HG03520 (cell line): ENCODE measurements around the gene WNT8B.

ENCODE experiments used
- ATAC-seq: cut with Tn5 transposase; IDR thresholded peaks from one replicate; pipeline ENCODE4 v1.9.1; 2021; ENCODE audit warnings: mild to moderate bottlenecking, moderate library complexity; ENCODE audit not compliant: unreplicated experiment

WNT8B gene

DNA sequence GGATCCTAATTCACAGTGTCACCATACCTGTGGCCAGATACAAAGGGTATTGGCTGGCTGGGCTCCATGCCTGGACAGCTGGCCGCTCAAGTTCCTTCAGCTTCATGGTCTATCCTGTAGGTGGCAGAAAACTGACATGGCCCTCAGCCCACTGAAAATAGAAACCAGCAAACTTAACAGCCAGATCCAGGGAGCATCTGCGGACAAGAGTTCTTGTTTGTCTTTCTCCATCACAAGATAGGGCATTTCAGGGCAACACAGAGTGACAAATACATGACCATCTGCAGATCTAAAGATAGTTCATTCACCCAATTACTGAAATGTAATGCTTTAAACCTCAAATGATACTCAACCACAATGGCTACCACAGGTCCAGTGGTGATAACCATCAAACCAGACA is 54.0 kb downstream of the WNT8B start:
- ATAC-seq, result no peak

- ATAC-seq, result no peak
These were observed 56.0 kb downstream of the WNT8B start for GRCh38 chr10:100518761-100519241.

- no peak for ATAC-seq
These were observed 56.7 kb downstream of the WNT8B start, which contains the start of gene SEC31B for GRCh38 chr10:100519311-100520051. Gene SEC31B, minus strand, starts transcription at chr10:100519861. Its CDS starts 2,909 bp downstream, at chr10:100516952.

- ATAC-seq, result no peak
These were observed 58.0 kb downstream of the WNT8B start for GRCh38 chr10:100520811-100521210.

- ATAC-seq, result no peak
These were observed 59.4 kb downstream of the WNT8B start for GRCh38 chr10:100522107-100522801.

GRCh38 chr10:100522945-100523344 is 60.1 kb downstream of the WNT8B start:
- ATAC-seq, result no peak

GRCh38 chr10:100524206-100524605 is 61.4 kb downstream of the WNT8B start:
- no peak for ATAC-seq

DNA sequence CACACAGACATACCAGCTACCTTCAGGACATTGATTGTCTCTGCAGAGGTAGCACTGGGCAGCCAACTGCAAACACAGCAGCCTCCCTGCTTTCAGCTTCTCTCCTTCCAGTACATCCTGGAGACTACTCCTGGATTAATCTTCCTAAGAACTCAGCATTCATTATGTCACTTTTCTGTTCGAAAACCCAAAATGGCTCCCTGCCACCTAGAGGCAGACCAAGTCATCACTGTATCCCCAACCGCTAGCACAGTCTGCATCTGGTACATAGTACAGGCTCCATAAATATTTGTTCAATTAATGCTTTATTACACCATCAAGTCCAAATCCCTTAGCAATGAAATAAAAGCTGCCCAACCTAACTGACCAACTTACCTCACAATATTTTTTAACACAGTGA is 61.8 kb downstream of the WNT8B start:
- no peak for ATAC-seq

GRCh38 chr10:100528123-100528886 is 65.5 kb downstream of the WNT8B start:
- ATAC-seq, result no peak

DNA sequence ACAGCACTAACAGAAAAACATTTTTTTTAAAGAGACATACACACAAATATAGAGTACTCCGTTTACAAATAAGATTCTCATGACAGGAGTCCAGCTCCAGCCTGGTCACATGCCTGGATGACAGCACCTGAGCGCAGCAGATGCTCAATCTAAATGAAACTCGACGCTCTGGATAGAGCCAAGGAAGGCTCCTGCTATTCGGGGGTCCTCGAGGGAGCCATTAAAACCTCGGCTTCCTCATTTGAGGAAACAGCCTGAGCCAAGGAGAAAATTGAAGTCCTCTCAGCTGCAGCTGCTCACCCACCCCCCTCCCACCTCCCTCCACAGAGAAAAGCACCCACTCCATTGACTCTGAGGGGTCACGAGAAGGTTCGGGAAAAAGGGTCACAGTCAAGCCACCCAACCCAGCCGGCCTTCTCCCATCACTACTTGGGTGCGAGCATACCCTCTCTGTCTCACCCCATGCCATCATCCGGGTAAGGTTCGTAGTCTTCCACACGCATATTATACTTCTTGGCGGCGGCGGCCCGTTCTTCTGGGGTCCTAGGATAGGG is 66.2 kb downstream of the WNT8B start:
- no peak for ATAC-seq

DNA sequence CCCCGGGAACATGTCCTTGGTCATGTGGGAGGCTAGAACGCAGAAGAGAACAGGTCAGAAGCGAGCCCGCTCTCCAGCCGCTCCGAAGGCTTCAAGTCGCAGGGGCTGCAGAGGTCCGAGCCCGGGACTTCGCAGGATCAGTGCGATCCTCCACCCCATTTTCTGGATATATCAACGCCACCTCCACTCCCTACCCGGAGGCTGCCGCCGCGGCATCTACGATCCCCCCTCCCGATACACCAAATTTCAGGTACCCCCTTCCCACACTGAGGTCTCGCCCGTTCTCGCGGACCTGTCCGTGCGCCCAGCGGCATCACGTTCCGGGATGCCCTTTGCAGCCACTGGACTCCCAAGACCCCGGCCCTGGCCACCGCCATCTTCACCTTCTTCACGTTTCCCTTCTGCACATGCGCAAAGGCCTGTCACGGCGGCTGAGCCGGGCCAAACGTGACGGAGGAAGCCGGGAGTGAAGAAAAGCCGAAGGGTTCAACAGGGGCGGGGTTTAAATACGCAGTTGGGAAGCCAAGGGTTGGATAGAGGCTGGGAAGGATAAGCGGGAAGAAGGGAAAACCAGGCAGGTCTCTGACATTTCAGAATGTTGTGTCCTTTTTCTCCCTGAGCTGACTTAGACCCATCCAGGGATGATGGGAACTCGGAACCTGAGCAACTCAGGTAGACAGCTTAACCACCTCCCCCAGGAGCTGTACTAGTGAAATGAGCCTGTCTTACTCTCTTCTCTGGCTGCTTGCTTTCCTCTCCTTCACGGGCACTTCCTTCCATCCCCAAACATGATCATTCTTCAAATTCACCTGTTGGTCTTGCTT is 66.9 kb downstream of the WNT8B start, which contains the start of gene NDUFB8:
Gene NDUFB8, minus strand, starts transcription at position 397 of the 824 bp plus-strand sequence. Its CDS starts 20 bp downstream, at position 377.
- no peak for ATAC-seq

DNA sequence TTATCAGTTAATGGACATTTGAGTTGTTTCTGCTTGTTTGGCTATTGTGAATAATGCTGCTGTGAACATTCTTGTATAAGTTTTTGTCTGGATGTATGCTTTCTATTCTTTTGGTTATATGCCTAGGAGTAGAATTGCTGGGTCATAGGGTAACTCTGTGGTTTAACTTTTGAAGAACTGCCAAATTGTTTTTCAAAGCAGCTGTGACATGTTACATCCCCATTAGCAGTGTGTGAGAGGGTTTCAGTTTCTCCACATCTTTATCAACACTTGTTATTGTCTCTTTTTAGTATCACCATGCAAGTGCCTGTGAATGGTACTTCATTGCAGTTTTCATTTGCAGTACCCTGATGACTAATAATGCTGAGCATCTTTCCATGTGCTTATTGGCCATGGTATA is 69.0 kb downstream of the WNT8B start:
- no peak for ATAC-seq
